Measurements from ENCODE around the gene FMNL2.

The FMNL2 gene

GRCh38 chr2:152405206-152406118 lies 70.5 kb downstream of the FMNL2 start:
- DNase-seq (ENCODE audit: low spot score), result no peak

- DNase-seq (ENCODE audit: low spot score), result no peak
Observed at GRCh38 chr2:152406119-152406835, 71.3 kb downstream of the FMNL2 start.

- no peak for DNase-seq (ENCODE audit: low spot score)
Observed at GRCh38 chr2:152406836-152407161, 71.8 kb downstream of the FMNL2 start.

GRCh38 chr2:152407204-152407721 lies 72.3 kb downstream of the FMNL2 start:
- DNase-seq (ENCODE audit: low spot score), result no peak

GRCh38 chr2:152407806-152408205 lies 72.8 kb downstream of the FMNL2 start:
- DNase-seq (ENCODE audit: low spot score), result no peak

GRCh38 chr2:152408254-152408653 lies 73.3 kb downstream of the FMNL2 start:
- DNase-seq (ENCODE audit: low spot score), result no peak

- no peak for DNase-seq (ENCODE audit: low spot score)
Observed at GRCh38 chr2:152409386-152410164, 74.6 kb downstream of the FMNL2 start.

GRCh38 chr2:152410165-152410597 lies 75.2 kb downstream of the FMNL2 start:
- no peak for DNase-seq (ENCODE audit: low spot score)

GRCh38 chr2:152411154-152411553 lies 76.2 kb downstream of the FMNL2 start:
- DNase-seq (ENCODE audit: low spot score), result no peak

- no peak for DNase-seq (ENCODE audit: low spot score)
Observed at GRCh38 chr2:152413228-152414030, 78.5 kb downstream of the FMNL2 start.

GRCh38 chr2:152415231-152415642 lies 80.3 kb downstream of the FMNL2 start:
- DNase-seq (ENCODE audit: low spot score), result no peak

- DNase-seq (ENCODE audit: low spot score), result no peak
Observed at GRCh38 chr2:152415796-152416195, 80.8 kb downstream of the FMNL2 start.

- no peak for DNase-seq (ENCODE audit: low spot score)
Observed at GRCh38 chr2:152418688-152419087, 83.7 kb downstream of the FMNL2 start.

GRCh38 chr2:152419944-152420343 lies 85.0 kb downstream of the FMNL2 start:
- no peak for DNase-seq (ENCODE audit: low spot score)

- DNase-seq (ENCODE audit: low spot score), result no peak
Observed at GRCh38 chr2:152420363-152420762, 85.4 kb downstream of the FMNL2 start.

GRCh38 chr2:152420936-152421335 lies 86.0 kb downstream of the FMNL2 start:
- no peak for DNase-seq (ENCODE audit: low spot score)

- DNase-seq (ENCODE audit: low spot score), result no peak
Observed at GRCh38 chr2:152421521-152422370, 86.8 kb downstream of the FMNL2 start.

GRCh38 chr2:152423684-152424083 lies 88.7 kb downstream of the FMNL2 start:
- DNase-seq (ENCODE audit: low spot score), result no peak

- DNase-seq (ENCODE audit: low spot score), result no peak
Observed at GRCh38 chr2:152425765-152426727, 91.1 kb downstream of the FMNL2 start.

Measured in CD4-positive, alpha-beta T cell treated with Interleukin-6 at 100 ng/mL for 8 hours (primary cell).